ENCODE results near the gene NFKBIA. TPM values are rescaled to one million over a fixed set of nuclear protein-coding genes. Genes with fewer than 3 reads are reported as not detected.

The NFKBIA gene
- total RNA-seq, 1 experiment from 2014 or later, result 99.4 TPM

GRCh38 chr14:35369701-35370191 is 34.8 kb downstream of the NFKBIA start:
- POLR2A ChIA-PET, result no interaction called here
- DNase-seq (ENCODE audit: low read depth, low spot score), result no peak
- Histone ChIP-seq H3K4me3 (ENCODE audit: low read depth in 2 of 2, low read length in 2 of 2) (no peak overlapping the region), H3K27me3 (ENCODE audit: control insufficient read depth, insufficient read depth, low read length) (no peaks in the 10 kb centered on the region), H3K36me3 (ENCODE audit: control insufficient read depth, insufficient read depth, low read length) (no peaks in the 10 kb centered on the region), H3K4me1 (ENCODE audit: control insufficient read depth, insufficient read depth, low read length) (peaks cover 41% of the 10 kb centered on the region), H3K27ac (ENCODE audit: low read length) (no peak overlapping the region), H3K9me3 (ENCODE audit: control insufficient read depth, insufficient read depth, low read depth, low read length) (no peaks in the 10 kb centered on the region)
- CTCF ChIA-PET, result interaction anchor here (0.5 kb wide), 1 partner anchor 245 kb away, joined by 6 read pairs; no protein-coding TSS in a partner anchor
- TF ChIP-seq CTCF (IDR thresholded peaks at IDR 0.05), result no peak
- no peak for TF ChIP-seq POLR2AphosphoS5 (IDR thresholded peaks at IDR 0.05; ENCODE audit: low read depth, low read length)
- TF ChIP-seq SIN3A (IDR thresholded peaks at IDR 0.05; ENCODE audit: borderline replicate concordance, insufficient read depth, low read depth, low read length), result no peak
- TF ChIP-seq TCF7L2 (IDR thresholded peaks at IDR 0.05; ENCODE audit: low read depth, low read length), result no peak
- no peak for TF ChIP-seq REST (IDR thresholded peaks at IDR 0.05; ENCODE audit: insufficient read depth in 1 of 2, low read depth in 2 of 2, low read length in 1 of 2)
- no TSS peak for BruUV-seq (replicated peaks)
- no peak for ATAC-seq
- intact Hi-C loops (cut with micrococcal nuclease; ENCODE audit: unreplicated experiment) (no loop called here), in situ Hi-C loops (cut with HindIII; ENCODE audit: low pct_unique_long_range_greater_than_20kb, low sequenced_read_pairs) (no loop called here)

- ATAC-seq, result no peak
- POLR2A ChIA-PET, result no interaction called here
- in situ Hi-C loops (cut with HindIII; ENCODE audit: low pct_unique_long_range_greater_than_20kb, low sequenced_read_pairs) (no loop called here), intact Hi-C loops (cut with micrococcal nuclease; ENCODE audit: unreplicated experiment) (no loop called here)
- Histone ChIP-seq H3K36me3 (ENCODE audit: control insufficient read depth, insufficient read depth, low read length) (no peaks in the 10 kb centered on the region), H3K4me1 (ENCODE audit: control insufficient read depth, insufficient read depth, low read length) (peaks cover 36% of the 10 kb centered on the region), H3K27me3 (ENCODE audit: control insufficient read depth, insufficient read depth, low read length) (no peaks in the 10 kb centered on the region), H3K9me3 (ENCODE audit: control insufficient read depth, insufficient read depth, low read depth, low read length) (no peaks in the 10 kb centered on the region), H3K27ac (ENCODE audit: low read length) (peak overlapping the region; percentile 82), H3K4me3 (ENCODE audit: low read depth in 2 of 2, low read length in 2 of 2) (no peak overlapping the region)
- CTCF ChIA-PET, result no interaction called here
- TF ChIP-seq REST (IDR thresholded peaks at IDR 0.05; ENCODE audit: insufficient read depth in 1 of 2, low read depth in 2 of 2, low read length in 1 of 2), result no peak
- TF ChIP-seq POLR2AphosphoS5 (IDR thresholded peaks at IDR 0.05; ENCODE audit: low read depth, low read length), result no peak
- TF ChIP-seq SIN3A (IDR thresholded peaks at IDR 0.05; ENCODE audit: borderline replicate concordance, insufficient read depth, low read depth, low read length), result no peak
- no peak for TF ChIP-seq TCF7L2 (IDR thresholded peaks at IDR 0.05; ENCODE audit: low read depth, low read length)
- TF ChIP-seq CTCF (IDR thresholded peaks at IDR 0.05), result no peak
- no peak for DNase-seq (ENCODE audit: low read depth, low spot score)
- BruUV-seq (replicated peaks), result no TSS peak
Measured at GRCh38 chr14:35368583-35369392, 35.8 kb downstream of the NFKBIA start.

Data from Panc1 (cell line).